Measurements from ENCODE around the gene ACTR6. TPM values are rescaled to one million over a fixed set of nuclear protein-coding genes. Genes with fewer than 3 reads are reported as not detected.

The ACTR6 gene
- total and polyA plus RNA-seq, 9 of the 15 experiments (the other 6 are each of a cell fraction or from before 2014, with no cell fraction given) = 26.1 to 109 (median 70.9) TPM

- TF ChIP-seq CREB3 (tag; conservative IDR thresholded peaks at IDR 0.05; ENCODE audit: low read depth) (no peak), ZC3H8 (IDR thresholded peaks at IDR 0.05) (no peak), FOXP1 (CRISPR knock-in tag; IDR thresholded peaks at IDR 0.05) (no peak), HNRNPUL1 (IDR thresholded peaks at IDR 0.05; ENCODE audit: low read length) (no peak), ZNF395 (CRISPR knock-in tag; IDR thresholded peaks at IDR 0.05) (peak; percentile 36), HMBOX1 (IDR thresholded peaks at IDR 0.05) (no peak), MTF1 (CRISPR knock-in tag; IDR thresholded peaks at IDR 0.05; ENCODE audit: borderline replicate concordance) (no peak), UBTF (IDR thresholded peaks at IDR 0.05; ENCODE audit: borderline replicate concordance in 1 of 2, low read depth in 2 of 2, low read length in 2 of 2) (no peak), ZSCAN32 (CRISPR knock-in tag; IDR thresholded peaks at IDR 0.05) (peak; percentile 51; the same call in 1 of the 2 replicates), MBD2 (IDR thresholded peaks at IDR 0.05; ENCODE audit: borderline replicate concordance, low read depth) (no peak), GATAD2A (IDR thresholded peaks at IDR 0.05) (no peak), ARID3B (CRISPR knock-in tag; IDR thresholded peaks at IDR 0.05; ENCODE audit: borderline replicate concordance) (no peak), RAD21 (CRISPR knock-in tag; conservative IDR thresholded peaks at IDR 0.05 in 1 of 2, IDR thresholded peaks at IDR 0.05 in 1 of 2) (no peak), ATF3 (IDR thresholded peaks at IDR 0.05) (peak; percentile 88), ATF3 (CRISPR knock-in tag; conservative IDR thresholded peaks at IDR 0.05) (no peak), KLF16 (IDR thresholded peaks at IDR 0.05) (no peak), SRSF3 (IDR thresholded peaks at IDR 0.05; ENCODE audit: insufficient read depth, low read length) (no peak), NFRKB (IDR thresholded peaks at IDR 0.05; ENCODE audit: low read depth) (peak; percentile 56; the same call in 1 of the 2 replicates), SMAD3 (CRISPR knock-in tag; conservative IDR thresholded peaks at IDR 0.05) (no peak)
Observed at GRCh38 chr12:100265732-100266584, 65.3 kb downstream of the ACTR6 start (continued).

All from K562 (cell line).